Smooth muscle cell (in vitro differentiated cells): ENCODE data around the gene CAPN12. TPM values are rescaled to one million over a fixed set of nuclear protein-coding genes. Genes with fewer than 3 reads are reported as not detected.
"Not testable (repeated sequence)": the region's sequence is repeated elsewhere in the genome, so short reads cannot be mapped to it uniquely, and the experiment has no call there.

Source experiments
- DNase-seq: peaks from one replicate; lab custom pipeline; 2025; ENCODE audit not compliant: unreplicated experiment; lab: John Stamatoyannopoulos, UW
- H2AFZ ChIP-seq: fragments of 200-600 bp; sonication (generic); 2 replicates; pipeline ENCODE4 v1.6.0; 2016; ENCODE audit warnings: antibody characterized with exemption, low read depth, mild to moderate bottlenecking
- H3F3A ChIP-seq: fragments of 200-600 bp; sonication (generic); 2 replicates; pipeline ENCODE4 v1.6.0; 2017; ENCODE audit warnings: antibody characterized with exemption, low read depth
- H3K27ac ChIP-seq: fragments of 200-600 bp; sonication (generic); 2 replicates; pipeline ENCODE4 v1.5.1; 2016; ENCODE audit warnings: low read depth, mild to moderate bottlenecking
- H3K27me3 ChIP-seq: fragments of 200-600 bp; sonication (generic); 2 replicates; pipeline ENCODE4 v1.6.1; 2016; ENCODE audit warnings: low read depth, mild to moderate bottlenecking
- H3K36me3 ChIP-seq: fragments of 200-600 bp; sonication (generic); 2 replicates; pipeline ENCODE4 v1.5.1; 2016; ENCODE audit warnings: low read depth
- H3K4me1 ChIP-seq: fragments of 200-600 bp; sonication (generic); 2 replicates; pipeline ENCODE4 v1.5.1; 2016; ENCODE audit warnings: low read depth
- H3K4me2 ChIP-seq: fragments of 200-600 bp; sonication (generic); 2 replicates; pipeline ENCODE4 v1.6.0; 2016; ENCODE audit warnings: mild to moderate bottlenecking
- H3K4me3 ChIP-seq: fragments of 200-600 bp; sonication (generic); 2 replicates; pipeline ENCODE4 v1.5.1; 2016; ENCODE audit warnings: mild to moderate bottlenecking
- H3K79me2 ChIP-seq: fragments of 200-600 bp; sonication (generic); 2 replicates; pipeline ENCODE4 v1.6.0; 2016; ENCODE audit warnings: low read depth, mild to moderate bottlenecking
- H3K9ac ChIP-seq: fragments of 200-600 bp; sonication (generic); 2 replicates; pipeline ENCODE4 v1.6.0; 2016; ENCODE audit warnings: low read depth
- H3K9me3 ChIP-seq: fragments of 200-600 bp; sonication (generic); replicated peaks from 2 replicates; pipeline ENCODE4 v1.5.1; 2016; ENCODE audit warnings: low read depth
- H4K20me1 ChIP-seq: fragments of 200-600 bp; sonication (generic); 2 replicates; pipeline ENCODE4 v1.6.0; 2016; ENCODE audit warnings: low read depth
- CTCF ChIP-seq: fragments of 200-600 bp; sonication (generic); IDR thresholded peaks from 2 replicates; pipeline ENCODE4 v1.5.1; 2017; ENCODE audit warnings: borderline replicate concordance, mild to moderate bottlenecking, antibody characterized with exemption; ENCODE audit not compliant: insufficient read depth, poor library complexity, severe bottlenecking
- WGBS: methylation state at CpG from one replicate; pipeline ENCODE4 v1.1.7; 2016; ENCODE audit warnings: low lambda C conversion rate; 5-methylcytosine and 5-hydroxymethylcytosine counted together
- polyA plus RNA-seq: library from polyadenylated mRNA; unstranded; fragments of >200 nt; fragmentation: Nextera tagmentation; extraction: Ambion mirVana; gene quantifications from 2 replicates; pipeline ENCODE4 v1.2.1, GENCODE V29; 2016
- total RNA-seq: library from RNA; depleted of rRNA; stranded (reverse); fragments of >200 nt; gene quantifications from 2 replicates; pipeline ENCODE4 v1.2.3, GENCODE V29; 2014

The CAPN12 gene
- total and polyA plus RNA-seq, 2 experiments from 2014 or later: 1.4 to 5.5 TPM

DNA sequence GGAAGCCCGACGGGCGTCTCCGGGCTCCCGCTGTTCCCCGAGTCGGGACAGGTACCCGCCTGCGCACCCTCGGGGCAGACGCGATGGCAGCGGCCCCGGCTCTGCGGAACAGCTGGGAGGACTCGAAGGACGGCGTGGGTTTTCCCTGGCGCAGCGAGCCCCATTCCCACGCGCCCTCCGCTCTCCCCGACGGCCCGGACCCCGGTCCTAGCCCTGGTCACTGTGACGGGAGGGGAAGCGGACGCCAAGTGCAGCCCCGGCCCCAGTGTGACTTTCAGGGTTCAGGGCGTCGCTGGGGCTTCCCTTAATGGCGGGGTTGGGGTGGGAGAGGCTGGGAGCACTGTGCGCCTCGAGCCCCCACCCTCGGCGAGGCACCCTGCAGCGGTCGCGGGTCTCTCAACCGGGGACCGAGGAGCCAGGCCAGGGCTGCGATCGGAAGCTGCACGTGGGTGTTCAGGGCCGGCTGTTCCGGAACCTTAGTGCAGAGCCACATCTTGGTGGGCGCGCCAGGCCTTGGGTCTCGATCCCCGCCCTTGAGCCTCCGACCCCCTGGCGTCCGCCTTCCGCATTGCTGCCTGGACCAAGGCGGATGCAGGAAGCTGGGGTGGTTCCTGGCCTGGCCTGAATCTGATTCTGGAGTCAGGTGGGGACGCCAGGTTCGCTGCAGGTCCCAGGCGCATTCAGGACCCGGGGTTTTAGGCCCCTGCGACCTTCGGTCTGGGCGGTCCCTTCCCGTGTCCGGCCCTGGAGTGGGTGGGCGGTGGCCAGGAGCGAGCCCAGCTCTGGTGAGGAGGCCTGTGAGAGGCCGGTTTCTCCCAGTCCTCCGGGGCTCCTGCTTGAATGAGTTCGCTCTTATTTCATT, 48.2 kb upstream of the CAPN12 start:
- no peaks in the 10 kb centered on the region for H3F3A ChIP-seq
- 94% methylated on average over 37 of the region's 71 CpGs for WGBS
- H3K27me3 ChIP-seq: no peaks in the 10 kb centered on the region
- H3K9ac ChIP-seq: no peak overlapping the region
- no peak overlapping the region for H3K4me2 ChIP-seq
- H2AFZ ChIP-seq: no peak overlapping the region
- no peak for TF ChIP-seq CTCF
- H3K9me3 ChIP-seq: no peaks in the 10 kb centered on the region
- H3K4me1 ChIP-seq: no peaks in the 10 kb centered on the region
- H3K36me3 ChIP-seq: no peaks in the 10 kb centered on the region
- no peaks in the 10 kb centered on the region for H4K20me1 ChIP-seq
- H3K27ac ChIP-seq: peak overlapping the region; percentile 66
- no peaks in the 10 kb centered on the region for H3K79me2 ChIP-seq
- DNase-seq: no peak
- H3K4me3 ChIP-seq: no peak overlapping the region

DNA sequence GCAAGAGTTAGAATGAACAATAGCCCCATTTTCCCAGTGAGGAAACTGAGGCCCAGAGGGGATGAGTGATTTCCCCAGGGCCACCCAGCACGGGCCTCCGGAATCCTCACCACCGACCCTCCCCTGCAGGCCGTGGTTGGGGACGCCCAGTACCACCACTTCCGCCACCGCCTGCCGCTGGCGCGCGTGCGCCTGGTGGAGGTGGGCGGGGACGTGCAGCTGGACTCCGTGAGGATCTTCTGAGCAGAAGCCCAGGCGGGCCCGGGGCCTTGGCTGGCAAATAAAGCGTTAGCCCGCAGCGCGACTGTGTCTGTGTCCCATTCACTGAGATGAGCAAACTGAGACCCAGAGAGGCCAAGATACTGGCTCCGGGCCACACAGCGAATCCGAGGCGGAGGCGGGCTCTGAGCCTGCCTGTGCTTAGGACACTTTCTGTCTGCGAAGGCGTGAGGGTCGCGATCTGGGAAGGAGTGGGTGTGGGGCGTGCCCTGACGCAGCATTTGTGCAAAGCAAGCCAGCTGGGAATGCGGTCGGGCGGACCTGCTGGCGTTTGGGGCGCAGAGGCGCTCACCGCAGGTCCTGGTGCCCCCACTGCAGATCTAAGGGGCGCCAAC, 47.3 kb upstream of the CAPN12 start:
- H4K20me1 ChIP-seq, H3K4me1 ChIP-seq, H3K36me3 ChIP-seq, H3K4me2 ChIP-seq, H3K9ac ChIP-seq, H2AFZ ChIP-seq, DNase-seq, H3K79me2 ChIP-seq, H3K9me3 ChIP-seq, H3K4me3 ChIP-seq, H3F3A ChIP-seq, H3K27me3 ChIP-seq, H3K27ac ChIP-seq: not testable (repeated sequence)
- WGBS: no CpG with 5 or more reads among the region's 40 CpGs

GRCh38 chr19:38790507-38791403, 46.5 kb upstream of the CAPN12 start:
- H3K4me1 ChIP-seq, H4K20me1 ChIP-seq, H3K9me3 ChIP-seq, H3F3A ChIP-seq, H3K27ac ChIP-seq, H3K4me3 ChIP-seq, DNase-seq, H2AFZ ChIP-seq, H3K36me3 ChIP-seq, H3K79me2 ChIP-seq, H3K9ac ChIP-seq, H3K27me3 ChIP-seq, H3K4me2 ChIP-seq: not testable (repeated sequence)
- WGBS: 86% methylated on average over 7 of the region's 49 CpGs

GRCh38 chr19:38788478-38789243, 44.4 kb upstream of the CAPN12 start, which contains the start of gene LGALS7B:
Gene LGALS7B (plus strand): TSS chr19:38789200. CDS start chr19:38789227, 27 bp downstream.
- H3K4me2 ChIP-seq: no peak within 1 kb of the TSS
- no peak for DNase-seq
- H3K27me3 ChIP-seq: no peaks in the 10 kb centered on the region
- H3K9ac ChIP-seq: no peak within 1 kb of the TSS
- 80% methylated on average over 9 of the region's 17 CpGs for WGBS
- no peak for TF ChIP-seq CTCF
- no peaks in the 10 kb centered on the region for H3K36me3 ChIP-seq
- H3K9me3 ChIP-seq: no peaks in the 10 kb centered on the region
- no peaks in the 10 kb centered on the region for H3F3A ChIP-seq
- H3K4me3 ChIP-seq: no peak within 1 kb of the TSS
- H2AFZ ChIP-seq: no peak within 1 kb of the TSS
- H3K79me2 ChIP-seq: no peaks in the 10 kb centered on the region
- H3K4me1 ChIP-seq: no peaks in the 10 kb centered on the region
- no peaks in the 10 kb centered on the region for H4K20me1 ChIP-seq
- no peak within 1 kb of the TSS for H3K27ac ChIP-seq
